Suppressor macrophage treated with lipopolysaccharide for 4 hours (primary cell): ENCODE data around the gene IRF1.

Source experiments
- DNase-seq: peaks from one replicate; pipeline ENCODE4 v3.0.0-alpha.2; 2020

Gene IRF1

GRCh38 chr5:132435447-132435846 is 55.1 kb downstream of the IRF1 start:
- no peak for DNase-seq

GRCh38 chr5:132434416-132435286 is 55.9 kb downstream of the IRF1 start:
- DNase-seq, result no peak

DNA sequence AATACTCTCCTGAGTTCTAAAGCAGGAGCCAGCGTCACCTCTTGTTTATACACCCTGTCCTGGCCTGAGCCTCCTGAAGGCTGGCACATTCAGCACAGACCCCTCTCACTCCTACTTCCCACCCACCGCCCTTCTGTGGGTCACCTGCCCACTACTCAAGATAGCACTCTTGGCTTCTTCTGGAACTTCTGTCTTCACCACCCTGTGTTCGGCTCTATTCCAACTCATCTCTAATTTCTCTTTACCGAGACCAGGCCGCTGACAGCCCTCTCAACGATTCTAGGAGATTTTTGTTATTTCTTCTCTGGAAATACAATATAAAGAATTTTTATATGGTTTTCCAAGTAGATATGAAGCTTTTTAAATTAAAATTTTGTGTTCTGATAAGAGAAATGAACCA is 57.4 kb downstream of the IRF1 start:
- no peak for DNase-seq

- DNase-seq, result peak; percentile 70
Observed at GRCh38 chr5:132431632-132432031, 58.9 kb downstream of the IRF1 start.
